Stimulated activated CD4-positive, alpha-beta T cell treated with anti-CD3 and anti-CD28 coated beads, Interleukin-4, amount 100 ng/mL, for 24 hours (primary cell): ENCODE data around the gene FEZ2.

Experiments
- DNase-seq: peaks from one replicate; pipeline ENCODE4 v3.0.0-alpha.2; 2020

FEZ2 gene

DNA sequence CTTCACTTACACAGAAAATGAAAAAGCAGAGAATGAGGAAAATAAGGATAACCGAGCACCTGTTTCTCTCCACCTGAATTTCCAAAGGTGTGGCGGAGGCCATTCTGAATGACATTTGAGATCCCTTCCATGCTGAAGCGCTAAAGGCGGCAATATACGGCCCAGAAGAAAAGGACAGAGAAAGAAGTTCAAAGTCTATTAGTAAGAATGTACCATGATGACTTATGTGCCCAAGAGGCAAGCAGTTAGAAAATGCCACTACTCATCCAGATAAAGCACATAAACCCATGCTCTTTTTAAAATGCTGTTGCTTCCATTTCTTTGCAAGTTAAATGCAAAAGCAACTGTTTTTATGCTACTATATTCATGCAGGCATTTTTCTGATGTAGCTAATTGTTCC lies 37.2 kb downstream of the FEZ2 start:
- no peak for DNase-seq

GRCh38 chr2:36559221-36559942 lies 38.6 kb downstream of the FEZ2 start:
- DNase-seq, result no peak

- no peak for DNase-seq
These were observed 41.1 kb downstream of the FEZ2 start for GRCh38 chr2:36556842-36557241.

DNA sequence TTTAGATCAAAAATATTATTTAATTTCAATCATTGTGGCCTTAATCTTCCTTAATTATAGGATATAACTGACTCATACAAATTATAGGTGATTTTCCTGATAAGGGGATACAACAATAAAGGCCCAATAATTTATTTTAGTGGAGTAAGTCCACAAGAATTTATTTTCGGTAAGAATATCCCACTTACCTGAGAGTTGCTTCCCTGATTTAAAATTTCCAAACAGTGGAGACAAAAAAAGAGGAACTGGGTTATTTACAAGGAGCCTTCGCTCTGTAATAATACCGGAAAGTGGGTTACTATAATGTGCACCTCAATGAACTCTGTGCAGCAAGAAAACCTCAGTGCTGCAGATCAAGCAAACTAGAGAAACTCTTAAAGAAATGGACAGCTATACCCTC lies 42.2 kb downstream of the FEZ2 start:
- no peak for DNase-seq

- no peak for DNase-seq
These were observed 43.4 kb downstream of the FEZ2 start for GRCh38 chr2:36554531-36554930.

- no peak for DNase-seq
These were observed 44.3 kb downstream of the FEZ2 start for GRCh38 chr2:36553683-36554082.

- no peak for DNase-seq
These were observed 48.0 kb downstream of the FEZ2 start for GRCh38 chr2:36550006-36550405.

DNA sequence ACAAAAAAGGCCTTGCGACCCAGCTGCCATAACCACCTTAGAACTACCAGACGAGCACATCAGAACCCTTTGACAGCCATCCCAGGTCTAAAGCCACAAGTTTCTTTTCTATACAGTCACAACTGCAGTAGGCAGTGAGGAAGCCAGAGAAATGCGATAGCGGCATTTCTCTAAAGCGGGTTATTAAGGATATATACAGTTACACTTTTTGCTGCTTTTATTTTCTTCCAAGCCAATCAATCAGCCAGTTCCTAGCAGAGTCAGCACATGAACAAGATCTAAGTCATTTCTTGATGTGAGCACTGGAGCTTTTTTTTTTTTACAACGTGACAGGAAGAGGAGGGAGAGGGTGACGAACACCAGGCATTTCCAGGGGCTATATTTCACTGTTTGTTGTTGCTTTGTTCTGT lies 48.8 kb downstream of the FEZ2 start:
- DNase-seq, result no peak

GRCh38 chr2:36547906-36548305 lies 50.1 kb downstream of the FEZ2 start:
- no peak for DNase-seq

GRCh38 chr2:36545871-36546416 lies 52.0 kb downstream of the FEZ2 start:
- no peak for DNase-seq

- DNase-seq, result no peak
These were observed 53.2 kb downstream of the FEZ2 start for GRCh38 chr2:36544638-36545338.

- DNase-seq, result no peak
These were observed 55.9 kb downstream of the FEZ2 start for GRCh38 chr2:36541891-36542595.

- DNase-seq, result no peak
These were observed 56.8 kb downstream of the FEZ2 start for GRCh38 chr2:36540986-36541754.

DNA sequence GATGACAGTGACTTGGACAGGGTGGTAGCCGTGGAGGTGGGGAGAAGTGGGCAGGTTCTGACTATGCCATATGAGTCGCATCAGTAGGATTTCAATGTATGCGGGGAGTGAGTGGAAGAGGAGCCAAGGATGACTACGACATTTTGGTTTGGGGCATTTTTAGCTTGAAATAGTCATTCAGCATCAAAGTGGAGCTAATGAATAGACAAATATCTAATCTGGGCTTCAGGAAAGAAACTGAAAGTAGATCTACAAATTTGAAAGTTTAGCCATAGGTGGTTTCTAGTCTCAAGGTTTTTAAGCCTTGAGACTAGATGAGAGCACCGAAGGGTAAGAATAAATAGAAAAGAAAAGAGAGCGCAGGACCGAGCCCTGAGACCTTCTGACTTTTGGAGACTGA lies 58.3 kb downstream of the FEZ2 start:
- DNase-seq, result no peak

GRCh38 chr2:36538335-36538734 lies 59.6 kb downstream of the FEZ2 start:
- DNase-seq, result no peak

DNA sequence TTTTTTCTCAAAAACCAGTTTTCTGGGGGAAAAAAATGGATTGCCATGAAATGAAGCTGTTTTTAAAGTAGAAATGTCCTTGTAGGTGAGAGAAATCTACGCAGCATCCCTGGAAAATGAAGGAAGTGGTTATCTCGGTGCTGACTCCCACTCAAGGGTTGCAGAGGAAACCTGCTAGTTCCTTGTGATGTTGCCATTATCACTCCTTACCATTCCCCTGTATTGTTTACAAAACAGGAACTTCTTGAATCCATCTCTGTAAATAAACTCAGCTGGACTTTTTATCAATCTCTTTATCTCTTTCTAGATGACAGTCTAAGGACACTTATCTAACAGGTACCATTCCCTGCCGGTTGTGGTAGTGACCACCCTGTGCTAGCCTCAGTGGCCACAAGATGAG lies 61.2 kb downstream of the FEZ2 start:
- DNase-seq, result no peak

GRCh38 chr2:36535099-36535498 lies 62.9 kb downstream of the FEZ2 start:
- DNase-seq, result no peak

DNA sequence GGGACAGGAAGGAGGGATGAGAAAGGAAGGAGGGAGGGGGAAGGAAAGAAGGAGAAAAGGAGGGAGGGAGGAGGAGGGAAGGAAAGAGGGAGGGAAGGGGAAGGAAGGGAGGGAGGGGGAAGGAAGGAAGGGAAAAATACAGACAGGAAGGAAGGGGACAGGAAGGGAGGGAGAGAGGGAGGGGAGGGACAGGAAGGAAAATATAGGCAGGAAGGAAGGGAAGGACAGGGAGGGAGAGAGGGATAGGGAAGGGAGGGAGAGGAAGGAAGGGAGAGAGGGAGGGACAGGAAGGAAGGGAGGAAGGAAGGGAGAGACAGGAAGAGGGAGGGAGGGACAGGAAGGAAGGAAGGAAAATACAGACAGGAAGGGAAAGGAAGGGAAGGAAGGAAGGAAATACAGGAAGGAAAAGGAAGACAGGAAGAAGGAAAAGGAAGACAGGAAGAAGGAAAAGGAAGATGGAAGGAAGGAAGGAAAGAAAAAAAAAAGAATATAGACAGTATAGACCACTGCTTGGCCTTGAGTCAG lies 63.6 kb downstream of the FEZ2 start:
- DNase-seq, result no peak

DNA sequence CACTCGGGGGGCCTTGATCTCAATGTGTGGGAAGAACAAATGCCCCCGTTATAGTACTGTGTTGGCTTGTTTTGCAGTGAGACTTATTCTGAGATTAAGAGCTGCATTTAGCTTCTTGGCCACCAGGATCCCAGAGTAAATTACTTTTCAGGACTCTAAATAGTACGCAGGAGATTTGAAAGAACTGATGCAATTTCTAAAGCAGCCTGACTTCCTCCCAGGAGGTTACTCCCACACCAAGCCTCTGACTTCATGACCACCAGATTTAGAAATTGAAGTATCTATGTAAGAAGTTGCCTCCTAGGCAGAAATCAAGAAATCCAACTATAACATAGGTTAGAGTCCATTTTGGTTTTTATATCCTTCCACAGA lies 67.0 kb downstream of the FEZ2 start:
- DNase-seq, result no peak

DNA sequence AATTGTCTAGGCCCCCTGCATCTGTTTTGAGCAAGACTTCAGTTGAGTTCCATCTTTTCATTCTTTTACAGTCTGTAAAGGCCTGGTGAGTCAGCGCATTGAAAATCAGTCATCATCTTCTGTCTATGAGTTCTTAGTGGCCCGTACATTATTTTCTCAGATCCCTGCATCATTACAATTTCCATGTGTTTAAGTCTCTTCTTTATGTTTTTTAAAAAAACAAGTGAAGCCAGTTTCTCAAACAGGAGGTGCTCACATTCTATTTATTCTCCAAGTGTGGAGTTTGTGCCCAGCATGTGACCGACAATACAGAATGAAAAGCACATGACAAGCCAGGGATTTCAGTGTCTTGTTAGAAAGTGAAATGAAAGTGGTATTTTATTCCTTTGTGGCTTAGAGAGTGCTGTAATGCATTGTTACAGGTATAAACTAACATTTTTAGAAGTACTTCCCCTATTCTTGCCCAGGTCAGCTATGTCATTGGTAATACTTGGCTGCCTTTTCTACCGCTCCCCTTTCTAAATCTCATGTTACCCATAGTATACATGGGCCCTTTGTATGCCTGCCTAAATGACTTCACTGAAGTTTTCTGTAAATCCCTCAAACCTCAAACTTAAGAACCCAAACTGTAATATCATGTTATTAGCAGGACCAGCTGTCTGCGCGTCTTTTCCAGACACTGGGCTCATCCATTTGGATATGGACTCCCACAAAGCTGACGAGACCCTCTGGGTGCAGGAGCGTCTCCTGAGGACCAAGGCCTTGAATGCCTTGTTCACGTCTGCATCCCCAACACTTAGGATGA lies 67.6 kb downstream of the FEZ2 start:
- DNase-seq, result no peak

DNA sequence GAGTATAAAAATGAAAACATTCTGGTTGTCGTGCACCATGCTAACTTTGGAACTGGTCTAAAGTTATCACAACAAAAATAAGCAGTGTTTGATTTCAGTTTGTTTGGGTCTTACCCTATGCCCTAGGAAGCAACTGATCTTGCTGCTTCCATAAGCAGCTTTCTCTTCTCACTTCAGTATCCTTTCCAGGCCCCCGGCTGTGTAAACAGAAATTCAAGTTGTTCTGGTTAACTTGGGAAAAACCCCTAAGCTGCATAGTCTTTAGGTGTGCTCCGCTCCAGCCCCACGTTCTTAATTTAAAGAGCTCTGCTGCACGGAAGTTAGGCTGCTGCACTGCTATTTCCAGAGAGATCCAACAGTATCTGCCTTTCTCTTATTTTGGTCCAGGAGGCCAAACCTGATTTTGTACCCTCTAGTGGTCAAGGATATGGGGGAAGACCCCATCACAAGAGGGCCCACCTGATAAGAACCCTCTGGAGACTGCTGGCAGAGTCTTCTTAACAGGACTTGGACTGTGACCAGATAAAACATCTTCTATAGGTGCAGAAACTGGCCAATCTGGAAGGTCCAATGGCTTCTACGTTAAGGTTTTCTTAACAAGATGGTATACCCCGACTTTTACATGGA lies 69.1 kb downstream of the FEZ2 start:
- DNase-seq, result no peak
